Smooth muscle cell (in vitro differentiated cells): ENCODE data around the gene KRT84. TPM values are rescaled to one million over a fixed set of nuclear protein-coding genes. Genes with fewer than 3 reads are reported as not detected.

Source experiments
- DNase-seq: peaks from one replicate; lab custom pipeline; 2025; ENCODE audit not compliant: unreplicated experiment; lab: John Stamatoyannopoulos, UW
- H2AFZ ChIP-seq: fragments of 200-600 bp; sonication (generic); 2 replicates; pipeline ENCODE4 v1.6.0; 2016; ENCODE audit warnings: antibody characterized with exemption, low read depth, mild to moderate bottlenecking
- H3F3A ChIP-seq: fragments of 200-600 bp; sonication (generic); 2 replicates; pipeline ENCODE4 v1.6.0; 2017; ENCODE audit warnings: antibody characterized with exemption, low read depth
- H3K27ac ChIP-seq: fragments of 200-600 bp; sonication (generic); 2 replicates; pipeline ENCODE4 v1.5.1; 2016; ENCODE audit warnings: low read depth, mild to moderate bottlenecking
- H3K27me3 ChIP-seq: fragments of 200-600 bp; sonication (generic); 2 replicates; pipeline ENCODE4 v1.6.1; 2016; ENCODE audit warnings: low read depth, mild to moderate bottlenecking
- H3K36me3 ChIP-seq: fragments of 200-600 bp; sonication (generic); 2 replicates; pipeline ENCODE4 v1.5.1; 2016; ENCODE audit warnings: low read depth
- H3K4me1 ChIP-seq: fragments of 200-600 bp; sonication (generic); 2 replicates; pipeline ENCODE4 v1.5.1; 2016; ENCODE audit warnings: low read depth
- H3K4me2 ChIP-seq: fragments of 200-600 bp; sonication (generic); 2 replicates; pipeline ENCODE4 v1.6.0; 2016; ENCODE audit warnings: mild to moderate bottlenecking
- H3K4me3 ChIP-seq: fragments of 200-600 bp; sonication (generic); 2 replicates; pipeline ENCODE4 v1.5.1; 2016; ENCODE audit warnings: mild to moderate bottlenecking
- H3K79me2 ChIP-seq: fragments of 200-600 bp; sonication (generic); 2 replicates; pipeline ENCODE4 v1.6.0; 2016; ENCODE audit warnings: low read depth, mild to moderate bottlenecking
- H3K9ac ChIP-seq: fragments of 200-600 bp; sonication (generic); 2 replicates; pipeline ENCODE4 v1.6.0; 2016; ENCODE audit warnings: low read depth
- H3K9me3 ChIP-seq: fragments of 200-600 bp; sonication (generic); replicated peaks from 2 replicates; pipeline ENCODE4 v1.5.1; 2016; ENCODE audit warnings: low read depth
- H4K20me1 ChIP-seq: fragments of 200-600 bp; sonication (generic); 2 replicates; pipeline ENCODE4 v1.6.0; 2016; ENCODE audit warnings: low read depth
- WGBS: methylation state at CpG from one replicate; pipeline ENCODE4 v1.1.7; 2016; ENCODE audit warnings: low lambda C conversion rate; 5-methylcytosine and 5-hydroxymethylcytosine counted together
- polyA plus RNA-seq: library from polyadenylated mRNA; unstranded; fragments of >200 nt; fragmentation: Nextera tagmentation; extraction: Ambion mirVana; gene quantifications from 2 replicates; pipeline ENCODE4 v1.2.1, GENCODE V29; 2016
- total RNA-seq: library from RNA; depleted of rRNA; stranded (reverse); fragments of >200 nt; gene quantifications from 2 replicates; pipeline ENCODE4 v1.2.3, GENCODE V29; 2014
- TF ChIP-seq, protein P1 (sequence below): fragments of 200-600 bp; sonication (generic); IDR thresholded peaks from 2 replicates; pipeline ENCODE4 v1.5.1; 2017; ENCODE audit warnings: borderline replicate concordance, mild to moderate bottlenecking, antibody characterized with exemption; ENCODE audit not compliant: insufficient read depth, poor library complexity, severe bottlenecking

The KRT84 gene
- total and polyA plus RNA-seq, 2 experiments from 2014 or later, result 0.09 to 5.6 TPM

DNA sequence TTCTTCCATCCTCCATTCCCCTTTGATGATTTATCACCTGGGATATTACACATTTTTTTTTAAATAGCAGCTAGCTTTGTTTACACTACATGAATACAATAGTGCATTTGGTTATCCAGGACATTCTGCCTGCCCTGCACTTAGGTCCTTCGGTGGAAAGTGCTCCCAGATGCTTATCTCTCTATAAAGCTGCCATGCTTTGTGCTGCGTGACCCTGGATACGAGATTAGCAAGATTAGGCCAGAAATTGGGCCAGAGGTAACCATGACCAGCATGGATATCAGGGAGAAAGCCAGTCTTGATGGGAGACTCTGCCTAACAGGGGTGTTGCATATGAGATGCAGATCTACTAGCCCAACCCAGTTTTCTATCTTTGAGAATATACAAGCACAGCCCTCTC is 52.1 kb downstream of the KRT84 start:
- H3K4me3 ChIP-seq, result no peak overlapping the region
- WGBS, result 36% methylated on average over 3 of the region's 3 CpGs
- no peak overlapping the region for H3K27ac ChIP-seq
- no peaks in the 10 kb centered on the region for H3K4me1 ChIP-seq
- TF ChIP-seq, protein P1, sequence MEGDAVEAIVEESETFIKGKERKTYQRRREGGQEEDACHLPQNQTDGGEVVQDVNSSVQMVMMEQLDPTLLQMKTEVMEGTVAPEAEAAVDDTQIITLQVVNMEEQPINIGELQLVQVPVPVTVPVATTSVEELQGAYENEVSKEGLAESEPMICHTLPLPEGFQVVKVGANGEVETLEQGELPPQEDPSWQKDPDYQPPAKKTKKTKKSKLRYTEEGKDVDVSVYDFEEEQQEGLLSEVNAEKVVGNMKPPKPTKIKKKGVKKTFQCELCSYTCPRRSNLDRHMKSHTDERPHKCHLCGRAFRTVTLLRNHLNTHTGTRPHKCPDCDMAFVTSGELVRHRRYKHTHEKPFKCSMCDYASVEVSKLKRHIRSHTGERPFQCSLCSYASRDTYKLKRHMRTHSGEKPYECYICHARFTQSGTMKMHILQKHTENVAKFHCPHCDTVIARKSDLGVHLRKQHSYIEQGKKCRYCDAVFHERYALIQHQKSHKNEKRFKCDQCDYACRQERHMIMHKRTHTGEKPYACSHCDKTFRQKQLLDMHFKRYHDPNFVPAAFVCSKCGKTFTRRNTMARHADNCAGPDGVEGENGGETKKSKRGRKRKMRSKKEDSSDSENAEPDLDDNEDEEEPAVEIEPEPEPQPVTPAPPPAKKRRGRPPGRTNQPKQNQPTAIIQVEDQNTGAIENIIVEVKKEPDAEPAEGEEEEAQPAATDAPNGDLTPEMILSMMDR, result no peak
- H3K36me3 ChIP-seq, result no peaks in the 10 kb centered on the region
- no peak overlapping the region for H3K4me2 ChIP-seq
- peaks cover 7% of the 10 kb centered on the region for H3F3A ChIP-seq
- peaks cover 9% of the 10 kb centered on the region for H3K27me3 ChIP-seq
- H3K9me3 ChIP-seq, result no peaks in the 10 kb centered on the region
- no peaks in the 10 kb centered on the region for H4K20me1 ChIP-seq
- H3K79me2 ChIP-seq, result no peaks in the 10 kb centered on the region
- H3K9ac ChIP-seq, result no peak overlapping the region
- H2AFZ ChIP-seq, result no peak overlapping the region
- no peak for DNase-seq

DNA sequence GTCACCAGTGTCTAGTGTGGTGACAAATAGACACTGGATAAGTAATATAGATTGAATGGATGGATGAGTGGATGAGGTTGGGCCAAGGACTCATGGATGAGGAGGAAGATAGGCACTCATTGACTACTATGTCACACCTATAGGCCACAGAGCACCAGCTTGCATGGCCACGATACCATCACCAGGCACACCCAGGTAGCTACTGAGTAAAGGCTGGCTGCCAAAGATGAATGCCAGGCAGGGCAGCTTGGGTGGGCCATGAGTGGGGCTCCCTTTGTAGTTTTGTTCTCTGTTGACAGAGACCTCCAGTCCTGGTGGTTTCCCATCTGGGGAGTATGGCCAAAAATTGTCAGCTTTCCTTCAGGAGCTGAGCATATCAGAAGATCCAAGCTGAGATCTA is 53.1 kb downstream of the KRT84 start:
- H2AFZ ChIP-seq, result no peak overlapping the region
- H3K4me3 ChIP-seq, result no peak overlapping the region
- peaks cover 9% of the 10 kb centered on the region for H3K27me3 ChIP-seq
- no peaks in the 10 kb centered on the region for H3K9me3 ChIP-seq
- H3F3A ChIP-seq, result peaks cover 7% of the 10 kb centered on the region
- no peaks in the 10 kb centered on the region for H3K4me1 ChIP-seq
- TF ChIP-seq, protein P1, result no peak
- DNase-seq, result no peak
- no peak overlapping the region for H3K9ac ChIP-seq
- no peaks in the 10 kb centered on the region for H4K20me1 ChIP-seq
- no peak overlapping the region for H3K4me2 ChIP-seq
- WGBS, result 100% methylated on average over 1 of the region's 1 CpG
- H3K79me2 ChIP-seq, result no peaks in the 10 kb centered on the region
- H3K36me3 ChIP-seq, result no peaks in the 10 kb centered on the region
- H3K27ac ChIP-seq, result no peak overlapping the region

DNA sequence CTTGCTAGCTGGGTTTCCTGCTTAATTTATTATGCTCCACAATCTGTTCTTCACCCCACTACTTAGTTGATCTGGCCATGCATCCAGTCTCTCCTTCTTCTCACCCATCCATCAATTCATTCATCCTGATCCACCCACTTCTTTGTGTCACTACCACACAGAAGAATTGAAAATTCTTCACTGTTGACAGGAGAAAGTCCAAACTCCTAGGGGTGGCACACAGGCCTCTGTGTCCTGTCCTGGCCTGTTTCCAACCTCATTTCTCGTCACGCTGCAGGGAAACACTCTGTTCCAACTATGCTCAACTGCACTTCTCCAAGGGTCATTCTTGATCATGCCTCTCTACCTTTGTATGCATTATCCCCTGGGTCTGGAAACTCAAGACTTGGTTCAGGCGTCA is 53.6 kb downstream of the KRT84 start:
- Histone ChIP-seq H3K9ac (no peak overlapping the region), H3K4me2 (no peak overlapping the region), H3K4me1 (no peaks in the 10 kb centered on the region), H4K20me1 (no peaks in the 10 kb centered on the region), H3K4me3 (no peak overlapping the region), H3K27ac (no peak overlapping the region), H3K79me2 (no peaks in the 10 kb centered on the region), H3K36me3 (no peaks in the 10 kb centered on the region), H3F3A (peaks cover 7% of the 10 kb centered on the region), H3K9me3 (no peaks in the 10 kb centered on the region), H2AFZ (no peak overlapping the region), H3K27me3 (peaks cover 9% of the 10 kb centered on the region)
- 97% methylated on average over 3 of the region's 3 CpGs for WGBS
- TF ChIP-seq, protein P1, result no peak
- no peak for DNase-seq

DNA sequence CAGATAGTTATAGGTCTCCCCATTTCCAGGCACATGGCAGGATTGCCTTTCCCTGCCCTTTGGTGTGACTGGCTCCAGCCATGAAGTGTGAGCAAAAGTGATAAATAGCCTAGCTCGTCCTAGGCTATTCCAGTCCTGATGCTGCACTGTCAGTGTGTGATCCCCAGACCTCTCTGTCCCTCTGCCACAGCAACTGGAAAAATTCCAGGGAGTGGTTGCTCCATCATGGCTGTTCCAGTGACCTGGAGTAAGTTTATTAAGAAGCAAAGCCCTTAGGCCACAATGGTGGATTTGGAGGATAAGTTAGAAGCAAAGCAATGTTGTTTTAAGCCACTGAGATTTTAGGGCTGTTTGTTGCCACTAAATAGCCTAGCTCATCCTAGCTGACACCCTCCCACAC is 54.4 kb downstream of the KRT84 start:
- Histone ChIP-seq H3K36me3 (no peaks in the 10 kb centered on the region), H3K4me2 (no peak overlapping the region), H3K4me1 (no peaks in the 10 kb centered on the region), H3F3A (peaks cover 7% of the 10 kb centered on the region), H3K9ac (no peak overlapping the region), H3K27me3 (peaks cover 9% of the 10 kb centered on the region), H2AFZ (no peak overlapping the region), H3K79me2 (no peaks in the 10 kb centered on the region), H3K27ac (no peak overlapping the region), H4K20me1 (no peaks in the 10 kb centered on the region), H3K4me3 (no peak overlapping the region), H3K9me3 (no peaks in the 10 kb centered on the region)
- TF ChIP-seq, protein P1, result no peak
- DNase-seq, result no peak
- WGBS, result 0% methylated on average over 1 of the region's 1 CpG
